Ectodermal cell (in vitro differentiated cells): Measurements from ENCODE around the gene SLC7A5. TPM values are rescaled to one million over a fixed set of nuclear protein-coding genes. Genes with fewer than 3 reads are reported as not detected.
"Not testable (repeated sequence)": the region's sequence is repeated elsewhere in the genome, so short reads cannot be mapped to it uniquely, and the experiment has no call there.

Source experiments
- H3K27ac ChIP-seq: 2 replicates; pipeline ENCODE4 v1.7.0; 2013; ENCODE audit warnings: mild to moderate bottlenecking, low read depth, low read length; ENCODE audit not compliant: insufficient read depth, poor library complexity, severe bottlenecking
- H3K27me3 ChIP-seq: 2 replicates; pipeline ENCODE4 v1.7.0; 2013; ENCODE audit warnings: mild to moderate bottlenecking, low read length; ENCODE audit not compliant: insufficient read depth, control insufficient read depth, poor library complexity, severe bottlenecking
- H3K36me3 ChIP-seq: one replicate; pipeline ENCODE4 v1.7.0; 2013; ENCODE audit warnings: low read length; ENCODE audit not compliant: control insufficient read depth, insufficient read depth
- H3K4me1 ChIP-seq: one replicate; pipeline ENCODE4 v1.7.0; 2013; ENCODE audit warnings: low read length; ENCODE audit not compliant: control insufficient read depth, insufficient read depth
- H3K4me3 ChIP-seq: 2 replicates; pipeline ENCODE4 v1.7.0; 2013; ENCODE audit warnings: low read depth, low read length, control low read depth; ENCODE audit not compliant: insufficient read depth
- H3K9me3 ChIP-seq: 2 replicates; pipeline ENCODE4 v1.7.0; 2013; ENCODE audit warnings: mild to moderate bottlenecking, low read length, moderate library complexity; ENCODE audit not compliant: control insufficient read depth
- WGBS, 2 experiments: methylation state at CpG; one replicate each; pipeline ENCODE4 v1.1.7; 2013; ENCODE audit warnings: missing lambda C conversion rate in 2 of 2; 5-methylcytosine and 5-hydroxymethylcytosine counted together
- polyA plus RNA-seq, 4 experiments: library from polyadenylated mRNA; stranded (reverse); fragments of 50-300 nt; gene quantifications; one replicate each; pipeline ENCODE4 v1.2.3, GENCODE V29; 2013

SLC7A5 gene
- 32.3 TPM for polyA plus RNA-seq (2013, experiment 1 of 4)
- 35.9 TPM for polyA plus RNA-seq (2013, experiment 2 of 4)
- polyA plus RNA-seq (2013, experiment 3 of 4), result 23.1 TPM
- polyA plus RNA-seq (2013, experiment 4 of 4), result 23.8 TPM

- H3K27ac ChIP-seq, result peak within 1 kb of the TSS; percentile 73
- 1% methylated on average over 109 of the region's 109 CpGs for WGBS, 2 experiments
- H3K4me3 ChIP-seq, result peak within 1 kb of the TSS; percentile 50
- H3K4me1 ChIP-seq, result peaks cover 10% of the 10 kb centered on the region
- H3K9me3 ChIP-seq, H3K36me3 ChIP-seq: not testable (repeated sequence)
- peaks cover 44% of the 10 kb centered on the region for H3K27me3 ChIP-seq
These were observed at the start of gene SLC7A5 for GRCh38 chr16:87869061-87869878. Gene SLC7A5, minus strand, starts transcription at chr16:87869507. Its CDS starts 85 bp downstream, at chr16:87869422.

- no peak overlapping the region for H3K27ac ChIP-seq
- H3K4me1 ChIP-seq, result no peaks in the 10 kb centered on the region
- no peaks in the 10 kb centered on the region for H3K27me3 ChIP-seq
- 92 to 93% methylated on average over 13 of the region's 13 CpGs for WGBS, 2 experiments
- H3K9me3 ChIP-seq, result no peaks in the 10 kb centered on the region
- no peaks in the 10 kb centered on the region for H3K36me3 ChIP-seq
- no peak overlapping the region for H3K4me3 ChIP-seq
These were observed 49.0 kb upstream of the SLC7A5 start for GRCh38 chr16:87918338-87918737.

GRCh38 chr16:87917503-87917902 lies 48.2 kb upstream of the SLC7A5 start:
- WGBS, 2 experiments, result 88% methylated on average over 9 of the region's 9 CpGs
- no peaks in the 10 kb centered on the region for H3K9me3 ChIP-seq
- H3K4me1 ChIP-seq, result no peaks in the 10 kb centered on the region
- no peak overlapping the region for H3K4me3 ChIP-seq
- H3K27ac ChIP-seq, result no peak overlapping the region
- H3K27me3 ChIP-seq, result no peaks in the 10 kb centered on the region
- H3K36me3 ChIP-seq, result no peaks in the 10 kb centered on the region

DNA sequence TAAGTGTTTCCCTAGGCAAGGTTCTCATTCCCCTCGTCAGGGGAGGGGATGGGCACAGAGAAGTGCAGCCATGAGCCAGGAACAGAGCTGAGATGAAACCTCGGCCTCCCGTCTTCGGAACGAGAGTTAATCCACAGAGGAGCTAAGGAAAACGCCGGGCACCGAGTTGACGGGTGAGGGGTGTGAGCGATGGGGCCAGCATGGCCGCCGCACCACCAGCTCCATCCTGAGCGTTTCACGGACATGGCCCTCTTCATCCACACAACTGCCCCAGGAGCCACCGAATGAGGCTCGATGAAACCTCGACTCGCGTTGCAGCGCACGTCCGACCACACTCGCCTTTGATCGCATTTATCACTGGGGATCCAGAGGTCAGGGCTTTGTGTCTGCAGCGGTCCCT lies 45.5 kb upstream of the SLC7A5 start:
- Histone ChIP-seq H3K9me3 (no peaks in the 10 kb centered on the region), H3K27me3 (no peaks in the 10 kb centered on the region), H3K27ac (no peak overlapping the region), H3K4me3 (no peak overlapping the region), H3K36me3 (no peaks in the 10 kb centered on the region), H3K4me1 (no peaks in the 10 kb centered on the region)
- 93 to 94% methylated on average over 25 of the region's 25 CpGs for WGBS, 2 experiments

DNA sequence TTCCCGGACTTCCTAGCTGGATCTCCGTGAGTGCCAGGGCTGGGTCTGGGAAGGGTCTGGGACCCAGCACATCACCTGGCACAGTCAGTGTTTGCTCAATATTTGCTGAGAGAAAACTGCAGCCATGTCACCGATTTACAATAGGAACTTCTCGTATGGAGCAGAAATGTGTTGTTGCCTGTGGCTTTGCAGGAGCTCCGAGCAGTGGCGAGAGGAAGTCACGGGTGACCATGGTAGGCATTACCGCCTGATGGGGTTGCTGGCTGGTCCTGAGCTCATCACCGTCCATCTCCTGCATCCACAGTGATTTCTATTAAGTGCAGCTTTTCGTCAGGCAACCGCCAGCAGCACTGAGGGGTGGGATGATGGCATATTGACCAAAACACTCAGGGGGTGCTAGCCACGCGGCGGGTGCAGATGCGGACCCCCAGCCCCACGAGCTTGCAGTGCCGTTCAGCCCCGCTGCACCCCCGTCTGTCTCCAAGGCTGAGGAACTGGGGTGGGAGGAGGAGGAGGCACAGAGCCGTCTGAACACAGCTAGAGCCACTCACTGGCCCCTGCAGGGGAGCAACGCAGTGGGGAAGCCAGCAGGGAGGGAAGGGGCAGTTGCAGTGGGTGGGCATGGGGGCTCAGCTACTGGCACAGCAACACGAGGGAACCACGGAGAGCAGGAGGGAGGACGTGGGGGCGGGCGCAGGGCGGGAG lies 44.9 kb upstream of the SLC7A5 start:
- 88 to 91% methylated on average over 26 of the region's 27 CpGs for WGBS, 2 experiments

DNA sequence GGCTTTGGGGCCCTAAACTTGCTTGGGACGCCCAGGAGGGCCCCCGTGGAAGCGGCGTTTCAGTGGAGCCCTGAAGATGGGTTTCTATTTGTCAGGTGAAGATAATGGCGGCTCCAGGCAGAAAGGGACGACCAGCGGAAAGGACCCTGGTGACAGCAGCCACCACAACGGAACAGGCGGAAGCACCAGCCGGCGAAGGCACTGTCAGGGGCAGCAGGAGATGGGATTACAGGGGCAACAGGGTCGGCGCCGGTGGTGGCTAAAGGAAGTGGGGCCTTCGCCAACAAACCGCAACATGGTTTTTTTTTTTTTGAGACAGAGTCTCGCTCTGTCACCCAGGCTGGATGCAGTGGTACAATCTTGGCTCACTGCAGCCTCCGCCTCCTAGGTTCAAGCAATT lies 43.4 kb upstream of the SLC7A5 start:
- not testable (repeated sequence) for H3K9me3 ChIP-seq, H3K4me1 ChIP-seq, H3K36me3 ChIP-seq, H3K27me3 ChIP-seq, H3K27ac ChIP-seq, H3K4me3 ChIP-seq
- WGBS, 2 experiments, result 92 to 93% methylated on average over 18 of the region's 18 CpGs

More for the DNA sequence above, 44.9 kb upstream of the SLC7A5 start:
- not testable (repeated sequence) for H3K4me3 ChIP-seq, H3K36me3 ChIP-seq, H3K9me3 ChIP-seq, H3K4me1 ChIP-seq, H3K27me3 ChIP-seq, H3K27ac ChIP-seq

- H3K36me3 ChIP-seq, H3K27ac ChIP-seq, H3K27me3 ChIP-seq, H3K4me3 ChIP-seq, H3K9me3 ChIP-seq, H3K4me1 ChIP-seq: not testable (repeated sequence)
- 91 to 92% methylated on average over 23 of the region's 23 CpGs for WGBS, 2 experiments
These were observed 41.9 kb upstream of the SLC7A5 start for GRCh38 chr16:87911106-87911763.

DNA sequence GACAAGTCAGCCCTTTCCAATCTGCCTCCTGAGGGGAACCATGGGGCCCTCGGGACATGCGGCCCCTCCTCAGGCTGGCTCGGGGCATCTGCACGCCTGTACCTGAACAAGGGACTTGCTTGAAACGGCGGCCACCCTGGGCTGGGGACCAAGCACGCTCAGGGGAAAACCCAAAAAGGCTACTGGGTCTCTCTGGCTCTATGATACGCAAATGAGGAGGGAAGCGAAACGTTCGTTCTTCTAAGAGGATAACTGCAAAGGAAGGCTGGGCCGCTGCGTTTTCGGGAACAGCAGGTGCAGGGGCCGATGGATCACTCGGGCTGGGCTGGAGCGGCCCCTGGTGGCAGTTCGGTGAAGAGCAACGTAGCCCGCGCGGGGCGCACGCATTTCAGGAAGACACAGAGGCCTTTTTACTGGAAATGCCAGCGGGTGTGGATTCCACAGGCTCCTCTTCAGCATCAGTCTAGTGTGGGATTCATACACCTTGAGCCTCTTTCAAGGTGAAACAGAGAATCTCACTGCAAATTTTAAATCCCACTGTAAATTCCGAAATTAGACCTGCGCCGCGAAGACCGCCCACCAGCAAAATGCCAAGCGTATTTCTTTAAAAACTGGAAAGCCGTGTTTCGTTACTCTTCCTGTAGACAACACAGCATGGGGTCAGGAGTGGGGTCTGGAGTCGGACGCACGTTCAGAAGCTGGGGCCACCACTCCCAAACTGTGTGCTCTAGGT lies 40.1 kb upstream of the SLC7A5 start:
- H3K4me3 ChIP-seq, H3K36me3 ChIP-seq, H3K27me3 ChIP-seq, H3K4me1 ChIP-seq, H3K27ac ChIP-seq, H3K9me3 ChIP-seq: not testable (repeated sequence)
- WGBS, 2 experiments, result 41 to 43% methylated on average over 36 of the region's 36 CpGs

GRCh38 chr16:87908101-87908500 lies 38.8 kb upstream of the SLC7A5 start:
- not testable (repeated sequence) for H3K27ac ChIP-seq, H3K36me3 ChIP-seq, H3K4me3 ChIP-seq, H3K27me3 ChIP-seq, H3K4me1 ChIP-seq, H3K9me3 ChIP-seq
- WGBS, 2 experiments, result 91 to 93% methylated on average over 11 of the region's 11 CpGs
